ENCODE results near the gene HSPBAP1. TPM values are rescaled to one million over a fixed set of nuclear protein-coding genes. Genes with fewer than 3 reads are reported as not detected.
A peak's percentile ranks its signal among the peaks of the same experiment; 100 is the strongest.

HSPBAP1 gene
- total RNA-seq, 4 donors from 2014 or later = 10.9 to 15.3 (median 12.9) TPM

DNA sequence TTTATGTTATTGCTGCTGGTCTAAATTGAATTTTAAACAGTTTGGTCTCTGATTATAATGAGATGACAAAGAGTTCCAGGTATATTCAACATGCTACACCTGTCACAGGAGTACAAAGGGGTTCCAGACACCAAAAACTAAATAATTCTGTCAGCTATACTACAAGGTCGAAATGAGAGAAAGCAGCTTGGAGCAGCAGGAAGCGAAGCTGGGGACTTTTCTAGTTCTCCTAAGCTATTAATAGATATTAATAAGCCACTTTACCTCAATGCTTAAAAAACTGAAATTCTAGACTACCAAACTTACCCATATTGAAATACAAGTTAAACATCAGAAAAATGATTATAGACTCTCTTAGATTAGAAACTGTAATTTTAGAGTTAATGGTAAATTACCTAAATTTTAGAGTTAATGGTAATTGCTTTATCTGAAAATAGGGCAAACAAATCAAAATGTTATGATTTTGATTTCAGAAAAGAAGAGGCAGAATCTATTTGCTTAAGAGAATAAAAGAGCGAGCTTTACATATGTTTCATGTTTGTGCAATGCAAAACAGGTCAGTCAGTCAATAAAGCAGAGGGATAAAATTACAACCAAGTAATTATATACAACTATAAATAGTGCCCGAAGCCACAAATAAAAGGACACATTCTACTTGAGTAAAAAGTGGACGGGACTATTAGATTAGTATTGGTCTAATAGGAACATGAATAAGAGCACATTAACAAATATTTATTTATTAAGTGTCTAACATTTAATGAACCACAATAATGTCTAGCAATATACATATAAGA, 16.8 kb downstream of the HSPBAP1 start:
- Histone ChIP-seq H3K36me3 (peaks cover 0 to 13% (median 2%) of the 10 kb centered on the region in 3 donors), H3K4me3 (no peak overlapping the region), H3K27ac (no peak overlapping the region), H3K27me3 (no peaks in the 10 kb centered on the region), H3K9me3 (no peaks in the 10 kb centered on the region), H3K4me1 (no peaks in the 10 kb centered on the region)
- 64 to 71% methylated on average over 5 of the region's 5 CpGs for WGBS, 2 donors
- DNase-seq (ENCODE audit: low spot score in 2 of 2) = no peak
- TF ChIP-seq CTCF (IDR thresholded peaks at IDR 0.05) (no peak), EP300 (IDR thresholded peaks at IDR 0.05) (no peak), POLR2A (IDR thresholded peaks at IDR 0.05) (no peak)

DNA sequence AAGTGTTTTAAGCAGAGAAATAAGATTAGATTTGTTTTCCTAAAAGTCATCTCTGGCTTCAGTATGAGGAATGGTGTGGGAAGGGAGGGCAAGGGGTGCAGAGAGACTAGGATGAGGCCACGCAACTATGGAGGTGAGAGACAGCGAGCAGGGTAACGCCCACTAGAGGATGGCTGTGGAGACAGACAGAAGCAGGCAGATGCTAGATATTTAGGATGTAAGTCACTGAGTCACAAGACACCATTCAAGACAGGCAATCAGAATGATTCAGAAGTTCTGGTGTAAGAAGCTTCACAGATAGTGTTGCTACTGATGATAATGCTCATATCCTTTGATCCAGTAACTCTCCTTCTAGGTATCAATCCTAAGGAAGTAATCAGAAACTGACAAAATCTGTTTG, 19.1 kb downstream of the HSPBAP1 start:
- H3K36me3 ChIP-seq = peaks cover 0 to 17% (median 3%) of the 10 kb centered on the region in 3 donors
- no peak for DNase-seq (ENCODE audit: low spot score in 2 of 2)
- H3K27me3 ChIP-seq = no peaks in the 10 kb centered on the region
- H3K4me1 ChIP-seq = no peaks in the 10 kb centered on the region
- no peaks in the 10 kb centered on the region for H3K9me3 ChIP-seq
- no peak overlapping the region for H3K4me3 ChIP-seq
- TF ChIP-seq POLR2A (IDR thresholded peaks at IDR 0.05) (no peak), EP300 (IDR thresholded peaks at IDR 0.05) (no peak), CTCF (IDR thresholded peaks at IDR 0.05) (no peak)
- H3K27ac ChIP-seq = no peak overlapping the region
- 93% methylated on average over 3 of the region's 3 CpGs for WGBS, 2 donors

DNA sequence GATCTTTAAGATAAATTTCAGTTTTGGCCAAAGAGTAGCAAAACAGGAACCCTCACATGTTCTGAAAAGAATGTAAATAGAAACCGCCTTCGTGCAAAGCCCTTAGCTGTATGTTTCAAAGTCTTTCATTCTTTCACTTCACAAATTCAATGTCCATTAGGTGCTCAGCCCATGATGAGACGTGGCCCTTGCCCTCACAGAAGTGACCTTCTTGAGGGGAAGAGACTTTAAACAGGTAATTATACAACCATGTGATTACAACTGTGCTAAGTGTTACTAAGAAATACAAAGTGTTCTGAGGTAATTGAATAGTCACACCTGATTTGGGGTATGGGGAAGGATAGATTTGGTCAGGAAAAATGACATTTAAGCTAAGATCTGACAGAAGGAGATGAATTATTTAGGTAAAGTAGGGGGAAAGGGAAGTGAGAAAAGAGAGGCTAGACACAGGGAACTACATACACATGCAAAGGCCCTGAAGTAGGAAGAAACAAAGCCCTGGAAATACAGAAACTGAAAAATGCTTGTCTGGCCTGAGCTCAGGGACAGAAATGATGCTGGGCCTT, 19.6 kb downstream of the HSPBAP1 start:
- Histone ChIP-seq H3K4me3 (no peak overlapping the region), H3K4me1 (no peaks in the 10 kb centered on the region), H3K27ac (no peak overlapping the region), H3K9me3 (no peaks in the 10 kb centered on the region), H3K27me3 (no peaks in the 10 kb centered on the region), H3K36me3 (peaks cover 0 to 17% (median 3%) of the 10 kb centered on the region in 3 donors)
- no peak for TF ChIP-seq CTCF (IDR thresholded peaks at IDR 0.05)
- no peak for TF ChIP-seq POLR2A (IDR thresholded peaks at IDR 0.05)
- TF ChIP-seq EP300 (IDR thresholded peaks at IDR 0.05) = peak in 1 of 2 donors; percentile 16
- DNase-seq (ENCODE audit: low spot score in 2 of 2) = no peak
- 89% methylated on average over 3 of the region's 3 CpGs for WGBS, 2 donors

DNA sequence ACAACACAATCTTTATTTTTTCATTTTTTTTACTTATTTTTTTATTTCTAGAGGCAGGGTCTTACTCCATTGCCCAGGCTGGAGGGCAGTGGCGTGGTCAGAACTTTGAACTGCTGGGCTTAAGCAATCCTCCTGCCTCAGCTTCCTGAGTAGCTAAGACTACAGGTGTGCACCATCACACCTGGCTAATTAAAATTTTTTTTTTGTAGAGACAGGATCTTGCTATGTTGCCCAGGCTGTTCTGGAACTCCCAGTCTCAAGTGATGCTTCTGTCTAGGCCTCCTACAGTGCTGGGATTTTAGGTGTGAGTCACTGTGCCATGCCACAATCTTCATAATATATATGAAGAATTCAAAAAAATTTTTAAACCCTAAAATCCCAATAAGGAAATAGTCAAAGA, 20.8 kb downstream of the HSPBAP1 start:
- Histone ChIP-seq H3K36me3 (peaks cover 0 to 23% (median 3%) of the 10 kb centered on the region in 3 donors), H3K27me3 (no peaks in the 10 kb centered on the region), H3K4me3 (no peak overlapping the region), H3K27ac (no peak overlapping the region), H3K4me1 (no peaks in the 10 kb centered on the region), H3K9me3 (no peaks in the 10 kb centered on the region)
- TF ChIP-seq POLR2A (IDR thresholded peaks at IDR 0.05) (no peak), CTCF (IDR thresholded peaks at IDR 0.05) (no peak), EP300 (IDR thresholded peaks at IDR 0.05) (no peak)
- DNase-seq (ENCODE audit: low spot score in 2 of 2) = no peak
- WGBS, 2 donors = 94 to 97% methylated on average over 1 of the region's 1 CpG

DNA sequence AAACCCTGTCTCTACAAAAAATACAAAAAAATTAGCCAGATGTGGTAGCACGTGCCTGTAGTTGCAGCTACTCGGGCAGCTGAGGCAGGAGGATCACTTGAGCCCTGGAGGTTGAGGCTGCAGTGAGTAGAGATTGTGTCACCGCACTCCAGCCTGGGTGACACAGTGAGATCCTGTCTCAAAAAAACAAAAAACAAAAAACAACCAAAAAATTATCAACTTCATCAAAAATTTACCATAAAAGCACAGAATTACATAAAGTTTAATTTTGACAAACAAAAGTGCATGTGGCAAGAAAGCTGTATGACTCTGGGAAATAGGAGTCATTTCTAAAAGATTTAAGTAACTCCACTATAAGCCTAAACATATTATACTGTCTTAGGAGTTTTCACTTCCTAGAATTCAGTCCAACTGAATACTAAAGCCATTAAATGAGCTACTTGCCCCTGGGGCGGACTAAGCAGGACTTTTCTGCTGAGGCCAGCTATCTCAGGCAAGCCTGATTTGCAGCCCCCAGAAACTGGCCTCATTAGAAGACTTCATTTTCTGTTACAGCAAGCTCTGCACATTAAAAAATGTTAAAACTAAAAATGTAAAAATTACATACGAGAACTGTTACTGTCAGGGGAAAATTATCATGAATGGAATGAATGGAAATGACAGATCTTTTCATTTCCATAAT, 23.0 kb downstream of the HSPBAP1 start:
- no peak overlapping the region for H3K4me3 ChIP-seq
- H3K36me3 ChIP-seq = peaks cover 0 to 28% (median 3%) of the 10 kb centered on the region in 3 donors
- no peaks in the 10 kb centered on the region for H3K9me3 ChIP-seq
- H3K27ac ChIP-seq = peak overlapping the region in 2 of 4 donors; percentile 1 to 15
- peaks cover 0 to 3% (median 0%) of the 10 kb centered on the region in 4 donors for H3K4me1 ChIP-seq
- TF ChIP-seq EP300 (IDR thresholded peaks at IDR 0.05) (no peak), CTCF (IDR thresholded peaks at IDR 0.05) (no peak), POLR2A (IDR thresholded peaks at IDR 0.05) (no peak)
- 83 to 89% methylated on average over 5 of the region's 5 CpGs for WGBS, 2 donors
- H3K27me3 ChIP-seq = no peaks in the 10 kb centered on the region
- no peak for DNase-seq (ENCODE audit: low spot score in 2 of 2)

Data from tibial nerve (tissue), 4 donors.